ENCODE measurements around the gene WIZ. TPM values are rescaled to one million over a fixed set of nuclear protein-coding genes. Genes with fewer than 3 reads are reported as not detected.

The WIZ gene
- total RNA-seq, result 22.3 and 26.2 TPM in 2 replicates

GRCh38 chr19:15449620-15450527, at the start of gene WIZ:
TSS of gene WIZ (minus strand) at chr19:15449956. CDS start at chr19:15448307, 1,649 bp downstream.

GRCh38 chr19:15479391-15480345, 29.9 kb upstream of the WIZ start, which contains the start of gene PGLYRP2:
TSS of gene PGLYRP2 (minus strand) at chr19:15479501. CDS start at chr19:15479371, 130 bp downstream.

GRCh38 chr19:15464394-15465385, 14.9 kb upstream of the WIZ start, which contains the start of gene RASAL3:
TSS of gene RASAL3 (minus strand) at chr19:15464544. CDS start at chr19:15464358, 186 bp downstream.

GRCh38 chr19:15418579-15419412, 31.0 kb downstream of the WIZ start, which contains the start of gene AKAP8L:
TSS of gene AKAP8L (minus strand) at chr19:15418988. CDS start at chr19:15418923, 65 bp downstream.

GRCh38 chr19:15379083-15379998, 70.4 kb downstream of the WIZ start, which contains the start of gene AKAP8:
TSS of gene AKAP8 (minus strand) at chr19:15379787. CDS start at chr19:15379731, 56 bp downstream.

Other genes with a start within 250 kb of the WIZ start
- 10.7 and 12.2 TPM in 2 replicates for gene NOTCH3, start 249.0 kb downstream of the WIZ start, total RNA-seq
- gene EPHX3, start 217.5 kb downstream of the WIZ start, total RNA-seq, result not detected in 2 replicates
- 11.2 and 13.8 TPM in 2 replicates for gene BRD4, start 117.4 kb downstream of the WIZ start, total RNA-seq
- 14.2 and 22.5 TPM in 2 replicates for gene AKAP8, start 70.2 kb downstream of the WIZ start, total RNA-seq
- 58.3 and 60.0 TPM in 2 replicates for gene AKAP8L, start 31.0 kb downstream of the WIZ start, total RNA-seq
- 1.4 TPM in 1 of 2 replicates, not detected in the other for gene RASAL3, start 14.6 kb upstream of the WIZ start, total RNA-seq
- gene PGLYRP2, start 29.5 kb upstream of the WIZ start, total RNA-seq, result not detected in 2 replicates
- gene CYP4F22, start 58.6 kb upstream of the WIZ start, total RNA-seq, result not detected in 2 replicates
- gene CYP4F8, start 165.3 kb upstream of the WIZ start, total RNA-seq, result not detected in 2 replicates
- not detected in 2 replicates for gene CYP4F3, start 190.9 kb upstream of the WIZ start, total RNA-seq
- not detected in 2 replicates for gene CYP4F12, start 223.1 kb upstream of the WIZ start, total RNA-seq